ENCODE measurements around the gene ABCA5.
"Not testable (repeated sequence)": the region's sequence is repeated elsewhere in the genome, so short reads cannot be mapped to it uniquely, and the experiment has no call there.

The ABCA5 gene

GRCh38 chr17:69208640-69209039 lies 118.3 kb downstream of the ABCA5 start:
- no peak for TF ChIP-seq CTCF (IDR thresholded peaks at IDR 0.05; ENCODE audit: extremely low read depth, insufficient read depth, missing control alignments)
- in situ Hi-C loops (cut with MboI; ENCODE audit: low pct_unique_long_range_greater_than_20kb, low sequenced_read_pairs, unreplicated experiment): no loop called here

GRCh38 chr17:69207151-69207550 lies 119.8 kb downstream of the ABCA5 start:
- in situ Hi-C loops (cut with MboI; ENCODE audit: low pct_unique_long_range_greater_than_20kb, low sequenced_read_pairs, unreplicated experiment): no loop called here
- TF ChIP-seq CTCF (IDR thresholded peaks at IDR 0.05; ENCODE audit: extremely low read depth, insufficient read depth, missing control alignments): no peak
- DNase-seq (ENCODE audit: low spot score): no peak

More at GRCh38 chr17:69208640-69209039, 118.3 kb downstream of the ABCA5 start:
- no peak for DNase-seq (ENCODE audit: low spot score)

GRCh38 chr17:69198238-69198637 lies 128.7 kb downstream of the ABCA5 start:
- in situ Hi-C loops (cut with MboI; ENCODE audit: low pct_unique_long_range_greater_than_20kb, low sequenced_read_pairs, unreplicated experiment): no loop called here
- TF ChIP-seq CTCF (IDR thresholded peaks at IDR 0.05; ENCODE audit: extremely low read depth, insufficient read depth, missing control alignments): no peak
- DNase-seq (ENCODE audit: low spot score): no peak

GRCh38 chr17:69196105-69196653 lies 130.8 kb downstream of the ABCA5 start:
- in situ Hi-C loops (cut with MboI; ENCODE audit: low pct_unique_long_range_greater_than_20kb, low sequenced_read_pairs, unreplicated experiment); DNase-seq (ENCODE audit: low spot score): not testable (repeated sequence)
